Osteoblast (primary cell): ENCODE measurements around the gene AR. TPM values are rescaled to one million over a fixed set of nuclear protein-coding genes. Genes with fewer than 3 reads are reported as not detected.

ENCODE experiments used
- DNase-seq: peaks from one replicate; pipeline ENCODE4 v3.0.0; 2011; ENCODE audit warnings: low spot score, mixed read lengths; ENCODE audit not compliant: insufficient read length; ENCODE audit errors: missing footprints
- H2AFZ ChIP-seq: 2 replicates; pipeline ENCODE4 v1.6.0; 2011; ENCODE audit warnings: mild to moderate bottlenecking, low read length
- H3K27ac ChIP-seq: 2 replicates; pipeline ENCODE4 v1.5.1; 2011; ENCODE audit warnings: mild to moderate bottlenecking, low read depth, low read length, moderate library complexity
- H3K27me3 ChIP-seq: 2 replicates; pipeline ENCODE4 v1.6.0; 2012; ENCODE audit warnings: mild to moderate bottlenecking, control low read depth, inconsistent platforms, low read length, moderate library complexity; ENCODE audit not compliant: insufficient read depth
- H3K36me3 ChIP-seq: 2 replicates; pipeline ENCODE4 v1.5.1; 2011; ENCODE audit warnings: mild to moderate bottlenecking, low read length, control low read depth, moderate library complexity; ENCODE audit not compliant: insufficient read depth
- H3K4me1 ChIP-seq: 2 replicates; pipeline ENCODE4 v1.5.1; 2011; ENCODE audit warnings: mild to moderate bottlenecking, low read length, control low read depth, moderate library complexity; ENCODE audit not compliant: insufficient read depth
- H3K4me2 ChIP-seq: 2 replicates; pipeline ENCODE4 v1.6.0; 2011; ENCODE audit warnings: mild to moderate bottlenecking, low read length; ENCODE audit not compliant: insufficient read depth
- H3K4me3 ChIP-seq: fragments of 200-600 bp; sonication (generic); 3 replicates; pipeline ENCODE4 v1.5.1; 2012; ENCODE audit warnings: mild to moderate bottlenecking, low read length, inconsistent platforms; ENCODE audit not compliant: insufficient read depth
- H3K79me2 ChIP-seq: 2 replicates; pipeline ENCODE4 v1.6.0; 2012; ENCODE audit warnings: mild to moderate bottlenecking, low read length, control low read depth, inconsistent platforms; ENCODE audit not compliant: insufficient read depth
- H3K9me3 ChIP-seq: 2 replicates; pipeline ENCODE4 v1.5.1; 2011; ENCODE audit warnings: low read depth, low read length, control low read depth
- H4K20me1 ChIP-seq: 2 replicates; pipeline ENCODE4 v1.6.0; 2012; ENCODE audit warnings: mild to moderate bottlenecking, low read length, control low read depth; ENCODE audit not compliant: insufficient read depth
- CTCF ChIP-seq: IDR thresholded peaks from 2 replicates; pipeline ENCODE4 v1.5.1; 2011; ENCODE audit warnings: mild to moderate bottlenecking, low read depth, low read length, moderate library complexity; ENCODE audit errors: extremely low read depth
- total RNA-seq: library from RNA; depleted of rRNA; stranded (reverse); fragments of >200 nt; gene quantifications from 2 replicates; pipeline ENCODE4 v1.2.3, GENCODE V29; 2012

AR gene
- total RNA-seq, 1 donor = 4.7 TPM

GRCh38 chrX:67583171-67583570 is 39.4 kb downstream of the AR start:
- Histone ChIP-seq H3K79me2 (no peaks in the 10 kb centered on the region), H4K20me1 (no peaks in the 10 kb centered on the region), H3K4me3 (no peak overlapping the region), H3K4me1 (no peaks in the 10 kb centered on the region), H2AFZ (no peak overlapping the region), H3K27me3 (no peaks in the 10 kb centered on the region), H3K9me3 (no peaks in the 10 kb centered on the region), H3K27ac (no peak overlapping the region), H3K4me2 (no peak overlapping the region), H3K36me3 (no peaks in the 10 kb centered on the region)
- no peak for TF ChIP-seq CTCF
- no peak for DNase-seq

GRCh38 chrX:67585401-67585800 is 41.6 kb downstream of the AR start:
- Histone ChIP-seq H3K27me3 (no peaks in the 10 kb centered on the region), H4K20me1 (no peaks in the 10 kb centered on the region), H3K36me3 (no peaks in the 10 kb centered on the region), H3K9me3 (no peaks in the 10 kb centered on the region), H3K79me2 (no peaks in the 10 kb centered on the region), H3K4me2 (no peak overlapping the region), H3K27ac (no peak overlapping the region), H3K4me1 (no peaks in the 10 kb centered on the region), H3K4me3 (no peak overlapping the region), H2AFZ (no peak overlapping the region)
- TF ChIP-seq CTCF = no peak
- no peak for DNase-seq

GRCh38 chrX:67587946-67588624 is 44.3 kb downstream of the AR start:
- H3K79me2 ChIP-seq = no peaks in the 10 kb centered on the region
- no peaks in the 10 kb centered on the region for H3K36me3 ChIP-seq
- H4K20me1 ChIP-seq = no peaks in the 10 kb centered on the region
- H3K4me1 ChIP-seq = no peaks in the 10 kb centered on the region
- no peak overlapping the region for H3K4me2 ChIP-seq
- no peak for TF ChIP-seq CTCF
- no peaks in the 10 kb centered on the region for H3K27me3 ChIP-seq
- H3K4me3 ChIP-seq = no peak overlapping the region
- peak; percentile 43 for DNase-seq
- no peaks in the 10 kb centered on the region for H3K9me3 ChIP-seq
- no peak overlapping the region for H2AFZ ChIP-seq
- no peak overlapping the region for H3K27ac ChIP-seq

GRCh38 chrX:67596839-67597790 is 53.3 kb downstream of the AR start:
- Histone ChIP-seq H3K27me3 (no peaks in the 10 kb centered on the region), H3K4me3 (no peak overlapping the region), H3K27ac (no peak overlapping the region), H3K4me2 (no peak overlapping the region), H4K20me1 (no peaks in the 10 kb centered on the region), H3K9me3 (no peaks in the 10 kb centered on the region), H3K79me2 (no peaks in the 10 kb centered on the region), H2AFZ (no peak overlapping the region), H3K36me3 (no peaks in the 10 kb centered on the region), H3K4me1 (no peaks in the 10 kb centered on the region)
- no peak for TF ChIP-seq CTCF
- DNase-seq = no peak
